B cell (primary cell): ENCODE data around the gene BRMS1.

Source experiments
- CTCF ChIP-seq: fragments of 200-600 bp; IDR thresholded peaks from one replicate; pipeline ENCODE4 v1.8.0; 2022; ENCODE audit warnings: antibody characterized with exemption, mild to moderate bottlenecking
- EZH2 ChIP-seq: IDR thresholded peaks from 2 replicates; pipeline ENCODE4 v1.6.1; 2012; ENCODE audit warnings: borderline replicate concordance, low read depth, mild to moderate bottlenecking, moderate library complexity, low read length; ENCODE audit not compliant: insufficient read depth, poor library complexity, severe bottlenecking

GRCh38 chr11:66310324-66310723, 34.6 kb downstream of the BRMS1 start:
- no peak for TF ChIP-seq EZH2
- no peak for TF ChIP-seq CTCF
